HepG2 (cell line): ENCODE results near the gene PDZD4. TPM values are rescaled to one million over a fixed set of nuclear protein-coding genes. Genes with fewer than 3 reads are reported as not detected.

Experiments used
- ATAC-seq: fragments of 200-7000 bp; cut with Tn5 transposase; 3 replicates; pipeline ENCODE4 v1.9.1; 2020; ENCODE audit warnings: mild to moderate bottlenecking, moderate library complexity
- BruUV-seq: library from RNA; stranded (reverse); fragments of 400-500 nt; replicated peaks from 2 replicates; lab custom pipeline; 2021; lab: Mats Ljungman, UMichigan
- CTCF ChIA-PET: fragments of 300-600 bp; formaldehyde crosslinking; extraction: SDS; loops from one replicate; lab custom pipeline; 2021; ENCODE audit warnings: low total read pairs, inconsistent platforms, low intra/inter-chr PET ratio; lab: Yijun Ruan, JAX
- POLR2A ChIA-PET: fragments of 350-600 bp; sonication (Branson Sonifier 250); formaldehyde crosslinking; loops from one replicate; lab custom pipeline; 2020; ENCODE audit warnings: antibody characterized with exemption, inconsistent platforms; lab: Yijun Ruan, JAX
- DNase-seq: peaks from one replicate; pipeline ENCODE4 v3.0.0-alpha.2; 2015; ENCODE audit warnings: low spot score
- FAIRE-seq: peaks from 3 replicates; lab custom pipeline; 2011; peaks lifted over from hg19 to GRCh38; lab: Jason Lieb, UNC
- H2AFZ ChIP-seq: one replicate; pipeline ENCODE4 v1.6.1; 2011; ENCODE audit warnings: low read length, inconsistent platforms
- H3K27ac ChIP-seq: fragments of 300-600 bp; 3 replicates; pipeline ENCODE4 v1.8.0; 2011; ENCODE audit warnings: mixed run types, mild to moderate bottlenecking, mixed read lengths, low read length, inconsistent platforms; ENCODE audit not compliant: insufficient read depth; ENCODE audit errors: extremely low read length
- H3K27me3 ChIP-seq, 2 experiments: fragments of 200-600 bp in 1 of 2; 2 replicates in 1 of 2; 3 replicates in 1 of 2; pipeline versions ENCODE4 v1.6.0 to v1.8.0; 2011; ENCODE audit warnings: low read length in 2 of 2, mild to moderate bottlenecking in 2 of 2, moderate library complexity in 2 of 2, inconsistent platforms in 1 of 2; ENCODE audit not compliant: insufficient read depth in 2 of 2, control insufficient read depth in 1 of 2
- H3K36me3 ChIP-seq, 2 experiments: fragments of 200-600 bp in 1 of 2; replicated peaks in 1 of 2; 2 replicates in 1 of 2; 3 replicates in 1 of 2; pipeline versions ENCODE4 v1.5.1 to v1.8.0; 2011; ENCODE audit warnings: low read length in 2 of 2, inconsistent platforms in 1 of 2; ENCODE audit not compliant: insufficient read depth in 2 of 2, control insufficient read depth in 1 of 2
- H3K4me1 ChIP-seq: 2 replicates; pipeline ENCODE4 v1.5.1; 2012; ENCODE audit warnings: low read length, inconsistent platforms; ENCODE audit not compliant: insufficient read depth
- H3K4me2 ChIP-seq: 2 replicates; pipeline ENCODE4 v1.6.0; 2011; ENCODE audit warnings: low read depth, low read length, inconsistent platforms
- H3K4me3 ChIP-seq, 3 experiments: fragments of 200-600 bp in 1 of 3; sonication (generic), shearing (Covaris generic) in 1 of 3; replicated peaks in 1 of 3; 2 replicates each; pipeline ENCODE4 v1.5.1; 2011 to 2016; ENCODE audit warnings: low read length in 3 of 3, inconsistent platforms in 2 of 3, low read depth in 2 of 3, mild to moderate bottlenecking in 2 of 3, control low read depth in 1 of 3, mixed read lengths in 1 of 3; ENCODE audit not compliant: insufficient read depth in 1 of 3
- H3K79me2 ChIP-seq: one replicate; pipeline ENCODE4 v1.6.1; 2011; ENCODE audit warnings: low read length, inconsistent platforms; ENCODE audit not compliant: insufficient read depth
- H3K9ac ChIP-seq: 2 replicates; pipeline ENCODE4 v1.6.0; 2011; ENCODE audit warnings: mild to moderate bottlenecking, low read depth, low read length, inconsistent platforms; ENCODE audit not compliant: insufficient read depth
- H3K9me3 ChIP-seq: 2 replicates; pipeline ENCODE4 v1.5.1; 2012; ENCODE audit warnings: mild to moderate bottlenecking, low read length
- H4K20me1 ChIP-seq: 2 replicates; pipeline ENCODE4 v1.6.0; 2011; ENCODE audit warnings: inconsistent platforms, mild to moderate bottlenecking, low read length, moderate library complexity; ENCODE audit not compliant: insufficient read depth
- AGO2 ChIP-seq: fragments of 200-400 bp; formaldehyde crosslinking; optimal IDR thresholded peaks from 2 replicates; pipeline ENCODE3; 2017; ENCODE audit warnings: mild to moderate bottlenecking, low read depth, low read length, moderate library complexity
- CREB1 ChIP-seq, 2 experiments: fragments of 450-650 bp in 1 of 2; IDR thresholded peaks; 2 replicates each; pipeline ENCODE4 v1.6.1; 2016 to 2017; ENCODE audit warnings: control low read depth in 1 of 2, mild to moderate bottlenecking in 1 of 2, missing compliant biosample characterization in 1 of 2, missing genetic modification characterization in 1 of 2
- IKZF4 ChIP-seq: sonication (generic); formaldehyde crosslinking; IDR thresholded peaks from 2 replicates; pipeline ENCODE4 v1.5.1; 2020; ENCODE audit warnings: borderline replicate concordance, mild to moderate bottlenecking, low read depth, missing genetic modification reagents; ENCODE audit errors: not compliant biosample characterization
- JUN ChIP-seq: sonication (generic); formaldehyde crosslinking; IDR thresholded peaks from 2 replicates; pipeline ENCODE4 v1.4.0; 2020; ENCODE audit warnings: mild to moderate bottlenecking, missing genetic modification reagents
- KDM1A ChIP-seq: IDR thresholded peaks from 2 replicates; pipeline ENCODE4 v1.6.1; 2016; ENCODE audit warnings: missing compliant biosample characterization
- NFKB2 ChIP-seq: sonication (generic); formaldehyde crosslinking; IDR thresholded peaks from 2 replicates; pipeline ENCODE4 v1.4.0; 2020; ENCODE audit warnings: missing genetic modification reagents, borderline replicate concordance
- NR2F2 ChIP-seq: IDR thresholded peaks from 2 replicates; pipeline ENCODE4 v1.6.1; 2012; ENCODE audit warnings: low read depth, inconsistent platforms, borderline replicate concordance
- PAX8 ChIP-seq: sonication (generic); formaldehyde crosslinking; IDR thresholded peaks from 2 replicates; pipeline ENCODE4 v1.8.0; 2022; ENCODE audit warnings: mild to moderate bottlenecking, missing genetic modification reagents, borderline replicate concordance
- PHB2 ChIP-seq: fragments of 450-650 bp; IDR thresholded peaks from 2 replicates; pipeline ENCODE4 v1.6.1; 2018; ENCODE audit not compliant: partially characterized antibody
- REXO4 ChIP-seq: sonication (generic); formaldehyde crosslinking; IDR thresholded peaks from 2 replicates; pipeline ENCODE4 v1.8.0; 2022; ENCODE audit warnings: missing genetic modification reagents, mild to moderate bottlenecking, borderline replicate concordance
- RFX1 ChIP-seq: fragments of 450-650 bp; IDR thresholded peaks from 2 replicates; pipeline ENCODE4 v1.6.1; 2017
- ZFAT ChIP-seq: sonication (generic); formaldehyde crosslinking; conservative IDR thresholded peaks from 2 replicates; pipeline ENCODE4 v1.8.1; 2023; ENCODE audit warnings: missing genetic modification reagents, inconsistent platforms
- ZNF124 ChIP-seq: sonication (generic); formaldehyde crosslinking; IDR thresholded peaks from 2 replicates; pipeline ENCODE4 v1.4.0; 2020; ENCODE audit warnings: missing genetic modification reagents
- ZNF225 ChIP-seq: sonication (generic); formaldehyde crosslinking; IDR thresholded peaks from 2 replicates; pipeline ENCODE4 v1.4.0; 2020; ENCODE audit warnings: mild to moderate bottlenecking, missing genetic modification reagents
- ZNF460 ChIP-seq: sonication (generic); formaldehyde crosslinking; IDR thresholded peaks from 2 replicates; pipeline ENCODE4 v1.5.1; 2020; ENCODE audit warnings: missing genetic modification reagents, mild to moderate bottlenecking, borderline replicate concordance
- ZNF547 ChIP-seq: sonication (generic); formaldehyde crosslinking; IDR thresholded peaks from 2 replicates; pipeline ENCODE4 v1.5.1; 2020; ENCODE audit warnings: mild to moderate bottlenecking, missing genetic modification reagents
- ZNF598 ChIP-seq: sonication (generic); formaldehyde crosslinking; IDR thresholded peaks from 2 replicates; pipeline ENCODE4 v1.5.1; 2020; ENCODE audit warnings: mild to moderate bottlenecking, missing genetic modification reagents, borderline replicate concordance
- ZNF839 ChIP-seq: sonication (generic); formaldehyde crosslinking; IDR thresholded peaks from 2 replicates; pipeline ENCODE4 v1.4.0; 2020; ENCODE audit warnings: missing genetic modification reagents, mild to moderate bottlenecking, borderline replicate concordance
- ZXDC ChIP-seq: sonication (generic); formaldehyde crosslinking; IDR thresholded peaks from 2 replicates; pipeline ENCODE4 v1.5.0; 2020; ENCODE audit warnings: mild to moderate bottlenecking, missing genetic modification reagents
- WGBS: methylation state at CpG from one replicate; pipeline ENCODE4 v1.1.6; 2017; ENCODE audit warnings: low lambda C conversion rate; 5-methylcytosine and 5-hydroxymethylcytosine counted together
- in situ Hi-C: cut with HindIII; loops from 2 replicates; pipeline ENCODE4 v1.10.0; 2017; ENCODE audit warnings: low pct_unique_long_range_greater_than_20kb; ENCODE audit not compliant: extremely low pct_ligation_motif_present
- intact Hi-C: fragments of 100-400 bp; cut with micrococcal nuclease; formaldehyde crosslinking; loops from one replicate; pipeline ENCODE4 v1.10.0; 2022; ENCODE audit not compliant: unreplicated experiment
- polyA plus RNA-seq, 8 experiments: library from polyadenylated mRNA; depleted of rRNA in 3 of 8; stranded (reverse) in 7 of 8; unstranded in 1 of 8; fragments of >200 nt; fragmentation: Illumina TruSeq in 4 of 8; extraction: Trizol in 4 of 8; gene quantifications; 2 replicates each; pipeline versions ENCODE4 v1.2.1 to v1.2.3, GENCODE V29; 2011 to 2016; ENCODE audit warnings: low read depth in 4 of 8, missing spikeins in 1 of 8, mixed read lengths in 1 of 8; ENCODE audit not compliant: insufficient read depth in 1 of 8
- total RNA-seq, 5 experiments: library from RNA; depleted of rRNA; stranded (reverse); fragments of >200 nt; fragmentation: Illumina TruSeq; extraction: Trizol; gene quantifications; 2 replicates each; pipeline ENCODE4 v1.2.3, GENCODE V29; 2016; ENCODE audit warnings: low read depth in 1 of 5
- TF ChIP-seq, protein P1 (sequence below): sonication (generic); formaldehyde crosslinking; IDR thresholded peaks from 2 replicates; pipeline ENCODE4 v1.4.0; 2020; ENCODE audit warnings: low read depth, mild to moderate bottlenecking, missing genetic modification reagents

PDZD4 gene
- total and polyA plus RNA-seq, 2 of the 13 experiments (the other 11 are each of a cell fraction or from before 2014, with no cell fraction given), result not detected

DNA sequence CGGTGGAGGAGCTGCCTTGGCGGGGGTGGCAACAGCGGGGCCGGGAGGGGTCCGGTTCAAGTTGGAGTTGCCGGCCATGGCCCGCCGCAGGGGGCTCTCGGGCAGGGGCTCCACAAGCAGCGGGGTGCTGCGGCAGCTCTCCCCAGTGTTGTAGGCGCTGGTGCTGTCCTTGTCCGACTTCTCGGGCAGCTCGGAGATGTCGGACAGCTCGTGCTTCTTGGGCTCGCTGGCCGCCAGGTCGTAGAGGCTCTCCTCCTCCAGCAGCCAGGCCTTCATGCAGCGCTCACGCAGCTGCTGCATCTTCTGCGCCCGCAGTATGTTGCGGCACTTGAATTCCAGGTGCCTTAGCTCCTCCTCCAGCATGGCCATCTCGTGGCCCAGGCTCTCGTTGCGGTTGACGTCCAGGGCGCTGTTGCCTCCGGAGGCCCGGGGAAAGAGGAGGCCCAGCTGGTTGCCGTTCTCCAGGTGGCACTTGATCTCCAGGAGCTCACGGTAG is 26.2 kb downstream of the PDZD4 start (continued):
- TF ChIP-seq ZFAT (no peak), CREB1 (IDR thresholded peaks at IDR 0.05) (no peak), CREB1 (CRISPR knock-in tag; IDR thresholded peaks at IDR 0.05) (no peak), ZNF598 (no peak)

DNA sequence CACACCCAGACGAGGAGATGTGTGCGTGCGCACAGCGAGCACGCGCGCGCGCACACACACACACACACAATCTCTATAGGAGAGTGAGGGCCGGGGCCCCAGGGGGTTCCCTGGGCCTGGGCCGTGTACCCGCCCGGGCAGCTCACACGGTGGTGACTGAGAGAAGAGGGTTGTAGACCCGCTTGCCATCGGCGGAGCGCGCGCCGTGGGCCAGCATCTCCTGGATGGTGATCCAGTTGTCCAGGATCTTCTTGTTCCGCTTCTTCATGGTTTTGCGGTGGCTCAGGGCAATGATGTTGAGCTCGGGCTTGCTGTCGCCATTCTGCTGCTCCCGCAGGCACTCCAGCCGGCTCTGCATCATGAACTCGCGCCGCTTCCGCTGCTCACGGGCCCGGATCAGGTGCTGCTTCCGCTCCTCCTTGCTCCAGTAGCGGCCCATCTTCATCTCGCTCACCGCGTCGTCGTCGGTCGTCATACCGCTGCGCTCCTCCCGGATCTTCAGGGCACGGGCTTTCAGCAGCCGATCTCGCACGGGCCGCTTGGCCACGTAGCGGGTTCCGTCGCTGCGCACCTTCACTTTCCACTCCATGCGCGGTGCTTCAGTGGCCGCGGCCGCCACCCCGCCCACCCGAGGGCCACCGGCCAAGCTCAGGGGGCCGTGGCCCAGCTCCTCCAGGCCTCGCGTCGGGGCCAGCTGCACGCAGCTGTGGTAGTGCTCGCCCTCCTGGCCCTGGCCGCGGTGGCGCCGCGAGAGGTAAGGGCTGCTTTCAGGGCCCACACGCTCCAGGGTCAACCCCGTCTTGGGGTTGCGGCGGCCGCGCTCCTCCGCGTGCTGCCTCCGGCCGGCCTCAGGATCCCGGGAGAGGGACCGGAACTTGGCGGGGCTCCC is 26.9 kb downstream of the PDZD4 start:
- Histone ChIP-seq H3K79me2 (no peaks in the 10 kb centered on the region), H3K27me3 (peaks cover 2 to 27% of the 10 kb centered on the region in 2 experiments; a peak in 3 of 5 replicates), H4K20me1 (no peaks in the 10 kb centered on the region), H3K4me2 (no peak overlapping the region), H3K36me3 (peaks cover 0 to 1% of the 10 kb centered on the region in 2 experiments; a peak in 1 of 5 replicates), H3K9ac (no peak overlapping the region), H3K4me1 (no peaks in the 10 kb centered on the region), H2AFZ (no peak overlapping the region), H3K4me3 (no peak overlapping the region), H3K27ac (no peak overlapping the region), H3K9me3 (no peaks in the 10 kb centered on the region)
- no peak for DNase-seq
- 80% methylated on average over 42 of the region's 87 CpGs for WGBS
- TF ChIP-seq KDM1A (CRISPR knock-in tag) (no peak), AGO2 (no peak), RFX1 (no peak), IKZF4 (CRISPR knock-in tag) (no peak), PAX8 (CRISPR knock-in tag) (no peak), ZNF839 (CRISPR knock-in tag) (no peak), ZNF460 (no peak), PHB2 (no peak), JUN (CRISPR knock-in tag) (no peak), REXO4 (CRISPR knock-in tag) (no peak), ZNF547 (no peak), NR2F2 (no peak), ZNF225 (CRISPR knock-in tag) (no peak), NFKB2 (CRISPR knock-in tag) (no peak), ZNF124 (no peak), ZXDC (CRISPR knock-in tag) (no peak)
- TF ChIP-seq, protein P1, sequence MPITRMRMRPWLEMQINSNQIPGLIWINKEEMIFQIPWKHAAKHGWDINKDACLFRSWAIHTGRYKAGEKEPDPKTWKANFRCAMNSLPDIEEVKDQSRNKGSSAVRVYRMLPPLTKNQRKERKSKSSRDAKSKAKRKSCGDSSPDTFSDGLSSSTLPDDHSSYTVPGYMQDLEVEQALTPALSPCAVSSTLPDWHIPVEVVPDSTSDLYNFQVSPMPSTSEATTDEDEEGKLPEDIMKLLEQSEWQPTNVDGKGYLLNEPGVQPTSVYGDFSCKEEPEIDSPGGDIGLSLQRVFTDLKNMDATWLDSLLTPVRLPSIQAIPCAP (CRISPR knock-in tag), result no peak
- CTCF ChIA-PET, result no interaction called here
- POLR2A ChIA-PET, result interaction anchor here (0.8 kb wide), 1 partner anchor 13 kb away, joined by 3 read pairs; no protein-coding TSS in a partner anchor
- in situ Hi-C loops, result no loop called here
- no peak for ATAC-seq
- intact Hi-C loops, result no loop called here
- no peak for FAIRE-seq
- BruUV-seq, result no TSS peak
